Vagina (tissue), 2 donors: Measurements from ENCODE around the gene EGFR.

Experiments
- CTCF ChIP-seq, 3 experiments: fragments of 450-650 bp in 2 of 3; fragments of 200-600 bp in 1 of 3; sonication (generic) in 1 of 3; IDR thresholded peaks; one replicate each; pipeline ENCODE4 v1.5.1; 2017 to 2019; ENCODE audit warnings: antibody characterized with exemption in 3 of 3, mild to moderate bottlenecking in 2 of 3, moderate library complexity in 2 of 3
- POLR2A ChIP-seq, 2 donors: fragments of 450-650 bp; IDR thresholded peaks; one replicate each; pipeline ENCODE4 v1.6.1; 2017; ENCODE audit warnings: antibody characterized with exemption in 2 of 2, mild to moderate bottlenecking in 2 of 2, moderate library complexity in 2 of 2

- no peak for TF ChIP-seq CTCF (IDR thresholded peaks at IDR 0.05)
- TF ChIP-seq POLR2A (IDR thresholded peaks at IDR 0.05) = no peak
Measured at GRCh38 chr7:55150709-55151451, 132.1 kb downstream of the EGFR start.
